GM12878 (cell line): ENCODE measurements around the gene CMTM4.

Experiments used
- BRCA1 ChIP-seq: IDR thresholded peaks from 2 replicates; pipeline ENCODE4 v1.6.1; 2011; ENCODE audit warnings: low read depth, low read length, improper control_type of control experiment
- CBFB ChIP-seq: IDR thresholded peaks from 2 replicates; pipeline ENCODE4 v1.6.1; 2016; ENCODE audit warnings: antibody characterized with exemption, low read depth
- EZH2 ChIP-seq: IDR thresholded peaks from 2 replicates; pipeline ENCODE4 v1.6.1; 2012; ENCODE audit warnings: low read depth, mild to moderate bottlenecking, control low read depth, inconsistent platforms, low read length, borderline replicate concordance; ENCODE audit not compliant: control insufficient read depth
- HDGF ChIP-seq: fragments of 450-650 bp; IDR thresholded peaks from 2 replicates; pipeline ENCODE4 v1.6.1; 2016; ENCODE audit warnings: antibody characterized with exemption
- POLR2AphosphoS5 ChIP-seq: IDR thresholded peaks from 2 replicates; pipeline ENCODE4 v1.6.1; 2011; ENCODE audit warnings: mild to moderate bottlenecking, low read length, inconsistent platforms
- SMAD1 ChIP-seq: fragments of 450-650 bp; IDR thresholded peaks from 2 replicates; pipeline ENCODE4 v1.6.1; 2018; ENCODE audit warnings: mild to moderate bottlenecking, low read depth; ENCODE audit not compliant: partially characterized antibody
- YY1 ChIP-seq: IDR thresholded peaks from 2 replicates; pipeline ENCODE4 v1.6.1; 2011; ENCODE audit warnings: low read depth, mild to moderate bottlenecking, low read length
- TF ChIP-seq, protein P1 (sequence below): IDR thresholded peaks from 2 replicates; pipeline ENCODE4 v1.6.1; 2012; ENCODE audit warnings: low read depth, low read length, improper control_type of control experiment
- TF ChIP-seq, protein P2 (sequence below), 3 experiments: IDR thresholded peaks in 2 of 3; conservative IDR thresholded peaks in 1 of 3; 2 replicates each; pipeline ENCODE4 v1.5.1; 2011; ENCODE audit warnings: low read depth in 3 of 3, low read length in 3 of 3, mild to moderate bottlenecking in 3 of 3, control low read depth in 2 of 3, moderate library complexity in 2 of 3, inconsistent platforms in 1 of 3, mixed read lengths in 1 of 3; ENCODE audit not compliant: control insufficient read depth in 2 of 3, insufficient read depth in 1 of 3; ENCODE audit errors: extremely low read depth in 1 of 3

DNA sequence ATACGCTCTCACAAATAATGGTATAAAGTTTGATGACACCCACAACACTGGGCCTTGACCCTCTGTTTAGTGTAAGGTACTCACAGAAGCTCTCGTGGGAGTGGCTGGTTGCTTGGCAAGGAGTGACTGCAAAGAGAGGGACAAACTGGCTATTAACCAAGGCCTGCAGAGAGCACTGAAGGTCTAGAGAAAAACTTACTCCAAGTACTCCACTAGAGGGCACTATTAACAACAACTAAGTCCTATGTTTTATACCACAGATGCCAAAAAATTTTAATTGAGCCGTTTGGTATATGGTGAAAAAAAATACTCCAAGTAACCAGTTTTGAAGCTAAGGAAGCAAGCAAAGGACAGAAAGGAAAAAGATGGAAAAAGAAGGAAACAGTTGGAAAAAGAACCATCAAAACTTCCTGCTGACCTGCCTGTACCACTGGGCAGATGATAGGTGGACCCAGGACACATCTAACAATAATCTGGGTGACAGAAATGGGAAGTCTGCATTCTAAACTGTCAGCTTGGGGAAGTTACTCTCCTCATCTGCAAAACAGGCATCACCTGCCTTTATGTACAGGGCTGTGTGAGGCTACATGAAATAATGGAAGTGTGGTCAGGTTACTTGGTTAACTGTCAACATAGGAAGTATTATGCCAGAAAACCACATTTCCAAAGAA is 31.7 kb upstream of the CMTM4 start:
- TF ChIP-seq YY1 (no peak), EZH2 (no peak), BRCA1 (no peak), HDGF (no peak), CBFB (no peak), SMAD1 (no peak), POLR2AphosphoS5 (peak; percentile 12; the same call in 1 of the 2 replicates)
- TF ChIP-seq, protein P1, sequence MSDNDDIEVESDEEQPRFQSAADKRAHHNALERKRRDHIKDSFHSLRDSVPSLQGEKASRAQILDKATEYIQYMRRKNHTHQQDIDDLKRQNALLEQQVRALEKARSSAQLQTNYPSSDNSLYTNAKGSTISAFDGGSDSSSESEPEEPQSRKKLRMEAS, result no peak
- TF ChIP-seq, protein P2, sequence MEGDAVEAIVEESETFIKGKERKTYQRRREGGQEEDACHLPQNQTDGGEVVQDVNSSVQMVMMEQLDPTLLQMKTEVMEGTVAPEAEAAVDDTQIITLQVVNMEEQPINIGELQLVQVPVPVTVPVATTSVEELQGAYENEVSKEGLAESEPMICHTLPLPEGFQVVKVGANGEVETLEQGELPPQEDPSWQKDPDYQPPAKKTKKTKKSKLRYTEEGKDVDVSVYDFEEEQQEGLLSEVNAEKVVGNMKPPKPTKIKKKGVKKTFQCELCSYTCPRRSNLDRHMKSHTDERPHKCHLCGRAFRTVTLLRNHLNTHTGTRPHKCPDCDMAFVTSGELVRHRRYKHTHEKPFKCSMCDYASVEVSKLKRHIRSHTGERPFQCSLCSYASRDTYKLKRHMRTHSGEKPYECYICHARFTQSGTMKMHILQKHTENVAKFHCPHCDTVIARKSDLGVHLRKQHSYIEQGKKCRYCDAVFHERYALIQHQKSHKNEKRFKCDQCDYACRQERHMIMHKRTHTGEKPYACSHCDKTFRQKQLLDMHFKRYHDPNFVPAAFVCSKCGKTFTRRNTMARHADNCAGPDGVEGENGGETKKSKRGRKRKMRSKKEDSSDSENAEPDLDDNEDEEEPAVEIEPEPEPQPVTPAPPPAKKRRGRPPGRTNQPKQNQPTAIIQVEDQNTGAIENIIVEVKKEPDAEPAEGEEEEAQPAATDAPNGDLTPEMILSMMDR (IDR thresholded peaks at IDR 0.05 in 2 of 3, conservative IDR thresholded peaks at IDR 0.05 in 1 of 3; ENCODE audit: control insufficient read depth in 2 of 3, extremely low read depth in 1 of 3, insufficient read depth in 1 of 3, low read depth in 3 of 3, low read length in 3 of 3), result peak; percentile 37 to 63 (median 59); a peak in 5 of 6 replicates
